ENCODE results near the gene NODAL. TPM values are rescaled to one million over a fixed set of nuclear protein-coding genes. Genes with fewer than 3 reads are reported as not detected.
A peak's percentile ranks its signal among the peaks of the same experiment; 100 is the strongest.

Gene NODAL
- total RNA-seq, 1 donor from 2014 or later: not detected

GRCh38 chr10:70481831-70482530 lies 40.5 kb upstream of the NODAL start:
- Mint-ChIP-seq H3K9me3 (ENCODE audit: unreplicated experiment) (peaks cover 2% of the 10 kb centered on the region), H3K4me1 (ENCODE audit: low read depth, unreplicated experiment) (peaks cover 18% of the 10 kb centered on the region), H3K4me3 (ENCODE audit: unreplicated experiment) (no peak overlapping the region), H3K27me3 (ENCODE audit: unreplicated experiment) (peaks cover 6% of the 10 kb centered on the region), H3K27ac (ENCODE audit: unreplicated experiment) (no peak overlapping the region), H3K36me3 (ENCODE audit: unreplicated experiment) (no peaks in the 10 kb centered on the region)
- TF ChIP-seq CTCF (IDR thresholded peaks at IDR 0.05; ENCODE audit: partially characterized antibody, unreplicated experiment): no peak
- DNase-seq: no peak

- H3K36me3 Mint-ChIP-seq (ENCODE audit: unreplicated experiment): no peaks in the 10 kb centered on the region
- DNase-seq: no peak
- no peak overlapping the region for H3K4me3 Mint-ChIP-seq (ENCODE audit: unreplicated experiment)
- H3K9me3 Mint-ChIP-seq (ENCODE audit: unreplicated experiment): peaks cover 3% of the 10 kb centered on the region
- H3K27ac Mint-ChIP-seq (ENCODE audit: unreplicated experiment): no peak overlapping the region
- H3K4me1 Mint-ChIP-seq (ENCODE audit: low read depth, unreplicated experiment): peaks cover 21% of the 10 kb centered on the region
- H3K27me3 Mint-ChIP-seq (ENCODE audit: unreplicated experiment): peaks cover 9% of the 10 kb centered on the region
- TF ChIP-seq CTCF (IDR thresholded peaks at IDR 0.05; ENCODE audit: partially characterized antibody, unreplicated experiment): no peak
These were observed 39.6 kb upstream of the NODAL start for GRCh38 chr10:70481105-70481504.

- no peak for TF ChIP-seq CTCF (IDR thresholded peaks at IDR 0.05; ENCODE audit: partially characterized antibody, unreplicated experiment)
- H3K4me1 Mint-ChIP-seq (ENCODE audit: low read depth, unreplicated experiment): peaks cover 23% of the 10 kb centered on the region
- H3K4me3 Mint-ChIP-seq (ENCODE audit: unreplicated experiment): peak overlapping the region; percentile 80
- DNase-seq: no peak
- H3K9me3 Mint-ChIP-seq (ENCODE audit: unreplicated experiment): peaks cover 3% of the 10 kb centered on the region
- no peak overlapping the region for H3K27ac Mint-ChIP-seq (ENCODE audit: unreplicated experiment)
- no peaks in the 10 kb centered on the region for H3K36me3 Mint-ChIP-seq (ENCODE audit: unreplicated experiment)
- H3K27me3 Mint-ChIP-seq (ENCODE audit: unreplicated experiment): peaks cover 9% of the 10 kb centered on the region
These were observed 38.9 kb upstream of the NODAL start for GRCh38 chr10:70480239-70480861.

- H3K4me1 Mint-ChIP-seq (ENCODE audit: low read depth, unreplicated experiment): peaks cover 28% of the 10 kb centered on the region
- DNase-seq: no peak
- peaks cover 5% of the 10 kb centered on the region for H3K9me3 Mint-ChIP-seq (ENCODE audit: unreplicated experiment)
- H3K27me3 Mint-ChIP-seq (ENCODE audit: unreplicated experiment): peaks cover 9% of the 10 kb centered on the region
- no peak overlapping the region for H3K27ac Mint-ChIP-seq (ENCODE audit: unreplicated experiment)
- peak overlapping the region; percentile 80 for H3K4me3 Mint-ChIP-seq (ENCODE audit: unreplicated experiment)
- H3K36me3 Mint-ChIP-seq (ENCODE audit: unreplicated experiment): no peaks in the 10 kb centered on the region
- TF ChIP-seq CTCF (IDR thresholded peaks at IDR 0.05; ENCODE audit: partially characterized antibody, unreplicated experiment): no peak
These were observed 38.3 kb upstream of the NODAL start for GRCh38 chr10:70479626-70480238.

GRCh38 chr10:70479165-70479581 lies 37.7 kb upstream of the NODAL start:
- DNase-seq: no peak
- H3K27me3 Mint-ChIP-seq (ENCODE audit: unreplicated experiment): peaks cover 13% of the 10 kb centered on the region
- H3K36me3 Mint-ChIP-seq (ENCODE audit: unreplicated experiment): no peaks in the 10 kb centered on the region
- peaks cover 5% of the 10 kb centered on the region for H3K9me3 Mint-ChIP-seq (ENCODE audit: unreplicated experiment)
- no peak for TF ChIP-seq CTCF (IDR thresholded peaks at IDR 0.05; ENCODE audit: partially characterized antibody, unreplicated experiment)
- peak overlapping the region; percentile 80 for H3K4me3 Mint-ChIP-seq (ENCODE audit: unreplicated experiment)
- peaks cover 31% of the 10 kb centered on the region for H3K4me1 Mint-ChIP-seq (ENCODE audit: low read depth, unreplicated experiment)
- H3K27ac Mint-ChIP-seq (ENCODE audit: unreplicated experiment): no peak overlapping the region
